Type B pancreatic cell (in vitro differentiated cells): ENCODE measurements around the gene CGB1. TPM values are rescaled to one million over a fixed set of nuclear protein-coding genes. Genes with fewer than 3 reads are reported as not detected.

Experiments used
- DNase-seq: peaks from one replicate; pipeline ENCODE4 v3.0.0; 2021; ENCODE audit warnings: mixed read lengths; ENCODE audit not compliant: unreplicated experiment; ENCODE audit errors: extremely low spot score
- H3K27ac Mint-ChIP-seq: 2 replicates; pipeline ENCODE4 v1.8.0; 2021; ENCODE audit warnings: mild to moderate bottlenecking, mixed read lengths
- H3K27me3 Mint-ChIP-seq: 2 replicates; pipeline ENCODE4 v1.8.0; 2021; ENCODE audit warnings: mixed read lengths
- H3K36me3 Mint-ChIP-seq: 2 replicates; pipeline ENCODE4 v1.8.0; 2021; ENCODE audit warnings: mixed read lengths
- H3K4me1 Mint-ChIP-seq: one replicate; pipeline ENCODE4 v1.8.0; 2021; ENCODE audit warnings: mixed read lengths; ENCODE audit not compliant: unreplicated experiment
- H3K4me3 Mint-ChIP-seq: 2 replicates; pipeline ENCODE4 v1.8.0; 2021; ENCODE audit warnings: mild to moderate bottlenecking, mixed read lengths
- H3K9me3 Mint-ChIP-seq: 2 replicates; pipeline ENCODE4 v1.8.0; 2021; ENCODE audit warnings: mixed read lengths
- total RNA-seq: library from RNA; stranded (reverse); gene quantifications from 2 replicates; pipeline ENCODE4 v1.2.1, GENCODE V29; 2021; ENCODE audit warnings: low replicate concordance
- TF ChIP-seq, protein P1 (sequence below): fragments of 200-600 bp; sonication (generic); conservative IDR thresholded peaks from 2 replicates; pipeline ENCODE4 v1.5.0; 2021; ENCODE audit warnings: antibody characterized with exemption, mild to moderate bottlenecking

The CGB1 gene
- total RNA-seq, 1 donor from 2014 or later = not detected

DNA sequence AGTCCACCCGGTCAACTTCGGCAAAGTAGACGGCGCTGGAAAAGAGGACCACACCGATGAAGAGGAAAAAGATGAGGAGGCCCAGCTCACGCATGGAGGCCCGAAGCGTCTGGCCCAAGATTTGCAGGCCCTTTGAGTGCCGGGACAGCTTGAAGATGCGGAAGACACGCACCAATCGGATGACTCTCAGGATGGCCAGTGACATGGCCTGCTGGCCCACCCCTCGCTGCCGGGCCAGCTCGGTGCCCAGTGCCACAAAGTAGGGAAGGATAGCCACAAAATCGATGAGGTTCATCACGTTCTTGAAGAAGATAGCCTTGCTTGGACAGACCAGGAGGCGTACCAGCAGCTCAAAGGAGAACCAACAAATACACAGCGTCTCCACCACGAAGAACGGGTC, 33.7 kb upstream of the CGB1 start:
- no peak overlapping the region for H3K4me3 Mint-ChIP-seq
- H3K36me3 Mint-ChIP-seq = no peaks in the 10 kb centered on the region
- no peak overlapping the region for H3K27ac Mint-ChIP-seq
- peaks cover 29% of the 10 kb centered on the region for H3K4me1 Mint-ChIP-seq
- H3K27me3 Mint-ChIP-seq = peaks cover 80% of the 10 kb centered on the region
- TF ChIP-seq, protein P1, sequence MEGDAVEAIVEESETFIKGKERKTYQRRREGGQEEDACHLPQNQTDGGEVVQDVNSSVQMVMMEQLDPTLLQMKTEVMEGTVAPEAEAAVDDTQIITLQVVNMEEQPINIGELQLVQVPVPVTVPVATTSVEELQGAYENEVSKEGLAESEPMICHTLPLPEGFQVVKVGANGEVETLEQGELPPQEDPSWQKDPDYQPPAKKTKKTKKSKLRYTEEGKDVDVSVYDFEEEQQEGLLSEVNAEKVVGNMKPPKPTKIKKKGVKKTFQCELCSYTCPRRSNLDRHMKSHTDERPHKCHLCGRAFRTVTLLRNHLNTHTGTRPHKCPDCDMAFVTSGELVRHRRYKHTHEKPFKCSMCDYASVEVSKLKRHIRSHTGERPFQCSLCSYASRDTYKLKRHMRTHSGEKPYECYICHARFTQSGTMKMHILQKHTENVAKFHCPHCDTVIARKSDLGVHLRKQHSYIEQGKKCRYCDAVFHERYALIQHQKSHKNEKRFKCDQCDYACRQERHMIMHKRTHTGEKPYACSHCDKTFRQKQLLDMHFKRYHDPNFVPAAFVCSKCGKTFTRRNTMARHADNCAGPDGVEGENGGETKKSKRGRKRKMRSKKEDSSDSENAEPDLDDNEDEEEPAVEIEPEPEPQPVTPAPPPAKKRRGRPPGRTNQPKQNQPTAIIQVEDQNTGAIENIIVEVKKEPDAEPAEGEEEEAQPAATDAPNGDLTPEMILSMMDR = no peak
- no peak for DNase-seq
- H3K9me3 Mint-ChIP-seq = peaks cover 10% of the 10 kb centered on the region

DNA sequence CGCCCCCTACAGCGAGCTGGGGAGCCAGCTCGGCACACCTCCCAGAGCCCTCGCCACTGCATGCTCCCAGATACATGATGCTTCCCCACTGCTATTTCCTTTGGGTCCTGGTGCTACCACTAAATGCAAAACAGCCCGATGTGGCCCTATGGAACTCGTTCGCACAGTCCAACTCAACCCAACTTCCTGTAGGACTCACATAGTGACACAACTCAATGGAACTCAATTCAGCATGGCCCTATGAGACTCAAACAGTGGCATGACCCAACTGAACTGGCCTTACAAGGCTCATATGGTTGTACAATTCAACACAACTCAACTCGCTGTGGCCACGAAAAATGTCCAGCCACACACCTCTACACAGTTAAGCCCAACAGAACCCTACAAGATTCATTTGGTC, 32.3 kb upstream of the CGB1 start:
- TF ChIP-seq, protein P1 = no peak
- H3K4me1 Mint-ChIP-seq = peaks cover 30% of the 10 kb centered on the region

DNA sequence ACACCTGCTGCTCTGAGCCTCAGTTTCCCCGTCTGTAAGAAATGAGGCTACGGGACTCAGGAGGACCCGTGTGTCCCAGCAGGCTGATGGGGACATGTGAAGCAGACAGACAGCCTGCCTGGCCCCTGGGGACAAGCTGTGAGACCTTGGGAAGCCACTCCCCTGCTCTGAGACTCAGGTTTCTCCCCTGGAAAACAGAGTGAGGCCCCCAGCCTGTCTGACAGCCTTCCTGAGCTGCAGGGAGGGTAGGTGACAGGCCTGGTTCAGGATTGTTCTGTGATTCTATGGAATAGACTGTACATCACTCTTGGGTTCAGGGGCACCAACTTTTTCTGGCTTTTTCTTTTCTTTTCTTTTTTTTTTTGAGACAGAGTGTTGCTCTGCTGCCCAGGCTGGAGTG, 30.9 kb upstream of the CGB1 start:
- no peaks in the 10 kb centered on the region for H3K36me3 Mint-ChIP-seq
- no peak for DNase-seq
- H3K4me3 Mint-ChIP-seq = no peak overlapping the region
- peaks cover 10% of the 10 kb centered on the region for H3K9me3 Mint-ChIP-seq
- H3K27ac Mint-ChIP-seq = peak overlapping the region; percentile 4
- peaks cover 20% of the 10 kb centered on the region for H3K4me1 Mint-ChIP-seq
- H3K27me3 Mint-ChIP-seq = peaks cover 58% of the 10 kb centered on the region
- TF ChIP-seq, protein P1 = no peak

More for the DNA sequence above, 32.3 kb upstream of the CGB1 start:
- Mint-ChIP-seq H3K4me3 (no peak overlapping the region), H3K9me3 (peaks cover 10% of the 10 kb centered on the region), H3K27ac (no peak overlapping the region), H3K36me3 (no peaks in the 10 kb centered on the region), H3K27me3 (peaks cover 73% of the 10 kb centered on the region)
- DNase-seq = no peak

DNA sequence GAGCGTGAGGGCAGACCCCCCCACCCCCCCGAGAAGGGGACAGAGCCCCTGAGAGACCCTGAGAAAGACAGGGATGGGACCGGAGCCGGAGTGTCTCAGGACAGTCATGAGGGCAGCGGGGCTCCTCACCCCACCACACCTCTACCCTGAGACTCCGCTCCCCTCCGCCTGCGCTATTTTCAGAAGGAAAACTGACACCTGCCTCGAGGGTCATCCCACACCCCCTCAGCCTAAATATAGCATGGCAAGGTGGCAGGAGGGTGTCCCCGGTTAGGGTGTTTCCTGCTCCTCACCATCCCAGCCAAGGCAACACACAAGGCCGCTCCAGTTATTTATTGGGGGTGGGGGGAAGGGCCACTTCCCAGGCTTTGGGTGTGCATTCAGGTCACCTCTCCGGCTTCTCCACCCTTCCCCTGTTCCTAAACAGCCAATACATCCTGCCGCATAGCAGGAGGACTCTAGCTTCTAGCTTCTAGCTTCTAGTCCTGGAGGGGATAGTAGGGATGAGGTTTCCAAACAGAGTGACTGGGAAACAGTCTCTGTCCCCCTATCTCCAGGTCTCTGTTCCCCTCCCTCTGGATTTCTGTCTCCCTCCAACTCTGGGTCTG, 29.3 kb upstream of the CGB1 start:
- peaks cover 48% of the 10 kb centered on the region for H3K27me3 Mint-ChIP-seq
- peaks cover 20% of the 10 kb centered on the region for H3K4me1 Mint-ChIP-seq
- H3K9me3 Mint-ChIP-seq = peaks cover 10% of the 10 kb centered on the region
- peak overlapping the region; percentile 58 for H3K4me3 Mint-ChIP-seq
- TF ChIP-seq, protein P1 = no peak
- no peaks in the 10 kb centered on the region for H3K36me3 Mint-ChIP-seq
- DNase-seq = no peak
- H3K27ac Mint-ChIP-seq = no peak overlapping the region

DNA sequence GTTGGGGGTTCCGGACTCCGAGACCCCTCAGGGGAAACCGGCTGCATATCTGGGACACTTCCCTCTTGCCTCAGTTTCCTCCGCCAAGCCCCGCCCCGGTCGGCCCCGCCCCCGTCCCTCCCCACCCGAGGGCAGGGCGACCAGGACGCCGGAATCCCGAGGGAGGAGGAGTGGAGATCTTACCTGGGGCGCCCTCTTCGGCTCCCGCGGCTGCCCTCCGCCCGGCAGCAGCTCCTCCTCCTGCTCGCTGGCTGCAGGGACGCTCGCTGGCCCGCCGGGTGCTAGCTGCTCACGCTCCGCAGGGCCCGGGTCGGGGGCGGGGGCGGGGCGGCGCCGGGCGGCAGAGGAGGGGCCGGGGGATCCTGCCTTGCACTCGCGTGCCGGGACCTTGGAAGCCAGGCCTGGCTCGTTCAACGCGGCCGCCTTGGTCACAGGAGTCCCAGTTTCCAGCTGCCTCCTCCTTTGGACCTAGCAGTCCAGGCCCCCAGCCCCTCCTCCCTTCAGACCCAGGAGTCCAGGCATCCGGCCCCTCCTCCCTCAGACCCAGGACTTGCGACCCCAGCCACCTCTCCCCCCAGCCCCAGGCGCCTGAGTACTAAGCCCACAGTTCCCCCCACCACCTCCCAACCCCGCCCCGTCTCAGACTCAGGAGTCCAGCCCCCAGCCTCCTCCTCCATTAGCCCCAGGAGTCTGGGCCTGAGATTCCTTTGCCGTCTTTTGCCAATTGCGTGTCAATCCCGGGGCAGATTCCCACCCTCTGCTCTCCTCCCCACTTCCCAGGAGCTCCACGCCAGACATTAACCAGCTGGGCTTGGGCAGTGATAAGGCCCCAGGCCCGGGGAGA, 28.3 kb upstream of the CGB1 start, which contains the start of gene NTF4:
TSS of gene NTF4 (minus strand) at position 51 of the 844 bp plus-strand sequence. CDS start 2,821 bp downstream, outside the sequence.
- no peak within 1 kb of the TSS for H3K27ac Mint-ChIP-seq
- TF ChIP-seq, protein P1 = no peak
- H3K36me3 Mint-ChIP-seq = no peaks in the 10 kb centered on the region
- H3K4me3 Mint-ChIP-seq = peak within 1 kb of the TSS; percentile 67
- H3K9me3 Mint-ChIP-seq = peaks cover 5% of the 10 kb centered on the region
- DNase-seq = peak; percentile 78
- H3K27me3 Mint-ChIP-seq = peaks cover 38% of the 10 kb centered on the region
- H3K4me1 Mint-ChIP-seq = peaks cover 20% of the 10 kb centered on the region
